BLaER1 treated with 17β-estradiol and CSF1 and Interleukin-3, amounts not matched to agents 10 nM and 100 nM (cell line): Measurements from ENCODE around the gene KLHL17.

Source experiments
- H3K27ac ChIP-seq, 11 experiments: shearing (Covaris generic); formaldehyde crosslinking; 2 replicates each; pipeline ENCODE4 v1.8.1; 2022
- H3K27me3 ChIP-seq, 11 experiments: shearing (Covaris generic); formaldehyde crosslinking; 2 replicates each; pipeline ENCODE4 v1.8.1; 2022
- H3K36me3 ChIP-seq, 11 experiments: shearing (Covaris generic); formaldehyde crosslinking; 2 replicates each; pipeline ENCODE4 v1.8.1; 2022
- H3K4me1 ChIP-seq, 10 experiments: shearing (Covaris generic); formaldehyde crosslinking; 2 replicates each; pipeline ENCODE4 v1.8.1; 2022
- H3K4me2 ChIP-seq, 11 experiments: shearing (Covaris generic); formaldehyde crosslinking; 2 replicates each; pipeline ENCODE4 v1.8.1; 2022
- H3K4me3 ChIP-seq, 10 experiments: shearing (Covaris generic); formaldehyde crosslinking; 2 replicates each; pipeline ENCODE4 v1.8.1; 2022
- H3K9ac ChIP-seq, 11 experiments: shearing (Covaris generic); formaldehyde crosslinking; 2 replicates each; pipeline ENCODE4 v1.8.1; 2022
- H3K9me3 ChIP-seq, 11 experiments: shearing (Covaris generic); formaldehyde crosslinking; replicated peaks in 1 of 11; 2 replicates each; pipeline ENCODE4 v1.8.1; 2022
- H4K20me1 ChIP-seq, 11 experiments: shearing (Covaris generic); formaldehyde crosslinking; 2 replicates each; pipeline ENCODE4 v1.8.1; 2022
- Cebpa-rat ChIP-seq, 11 experiments: shearing (Covaris generic); IDR thresholded peaks; 2 replicates each; pipeline ENCODE4 v1.8.1; 2022

Gene KLHL17

GRCh38 chr1:914891-915280, 45.5 kb upstream of the KLHL17 start:
- H3K9ac ChIP-seq = no peak overlapping the region
- H3K4me1 ChIP-seq = peaks cover 25 to 97% (median 77%) of the 10 kb centered on the region in 10 experiments
- peaks cover 0 to 99% (median 0%) of the 10 kb centered on the region in 11 experiments; a peak in 9 of 22 replicates for H3K27me3 ChIP-seq

GRCh38 chr1:915295-916172, 44.9 kb upstream of the KLHL17 start:
- peaks cover 0 to 100% (median 0%) of the 10 kb centered on the region in 11 experiments; a peak in 9 of 22 replicates for H3K27me3 ChIP-seq
- H3K9me3 ChIP-seq = no peaks in the 10 kb centered on the region
- H3K4me1 ChIP-seq = peaks cover 23 to 98% (median 77%) of the 10 kb centered on the region in 10 experiments
- H3K36me3 ChIP-seq = no peaks in the 10 kb centered on the region
- H3K4me3 ChIP-seq = no peak overlapping the region
- H3K27ac ChIP-seq = no peak overlapping the region
- peak overlapping the region in 7 of 11 experiments; percentile 23 to 97 (median 89); a peak in 13 of 22 replicates for H3K4me2 ChIP-seq
- no peak overlapping the region for H3K9ac ChIP-seq
- peaks cover 0 to 91% (median 28%) of the 10 kb centered on the region in 11 experiments; a peak in 15 of 22 replicates for H4K20me1 ChIP-seq
- no peak for TF ChIP-seq Cebpa-rat (IDR thresholded peaks at IDR 0.05)

More at GRCh38 chr1:914891-915280, 45.5 kb upstream of the KLHL17 start:
- Histone ChIP-seq H3K9me3 (no peaks in the 10 kb centered on the region), H3K4me3 (no peak overlapping the region), H3K4me2 (peak overlapping the region in 8 of 11 experiments; percentile 23 to 97 (median 90); a peak in 14 of 22 replicates), H4K20me1 (peaks cover 0 to 87% (median 28%) of the 10 kb centered on the region in 11 experiments; a peak in 15 of 22 replicates), H3K27ac (no peak overlapping the region), H3K36me3 (no peaks in the 10 kb centered on the region)
- no peak for TF ChIP-seq Cebpa-rat (IDR thresholded peaks at IDR 0.05)

- H3K4me2 ChIP-seq = peak overlapping the region in 6 of 11 experiments; percentile 3 to 100 (median 54); a peak in 6 of 22 replicates
- TF ChIP-seq Cebpa-rat (IDR thresholded peaks at IDR 0.05) = no peak
- H4K20me1 ChIP-seq = peaks cover 0 to 91% (median 24%) of the 10 kb centered on the region in 11 experiments; a peak in 14 of 22 replicates
- peaks cover 0 to 100% (median under 1%) of the 10 kb centered on the region in 11 experiments; a peak in 11 of 22 replicates for H3K27me3 ChIP-seq
- no peaks in the 10 kb centered on the region for H3K9me3 ChIP-seq
- no peak overlapping the region for H3K9ac ChIP-seq
- H3K4me3 ChIP-seq = no peak overlapping the region
- peaks cover 23 to 98% (median 77%) of the 10 kb centered on the region in 10 experiments for H3K4me1 ChIP-seq
- no peak overlapping the region for H3K27ac ChIP-seq
- no peaks in the 10 kb centered on the region for H3K36me3 ChIP-seq
Measured at GRCh38 chr1:916173-917075, 44.0 kb upstream of the KLHL17 start.

GRCh38 chr1:917076-917459, 43.3 kb upstream of the KLHL17 start:
- Histone ChIP-seq H3K9me3 (no peaks in the 10 kb centered on the region), H3K27me3 (peaks cover 4 to 100% (median 7%) of the 10 kb centered on the region in 11 experiments; a peak in 21 of 22 replicates), H4K20me1 (peaks cover 0 to 91% (median 26%) of the 10 kb centered on the region in 11 experiments; a peak in 15 of 22 replicates), H3K4me1 (peaks cover 29 to 98% (median 77%) of the 10 kb centered on the region in 10 experiments), H3K4me3 (no peak overlapping the region), H3K27ac (no peak overlapping the region), H3K36me3 (no peaks in the 10 kb centered on the region), H3K4me2 (peak overlapping the region in 5 of 11 experiments; percentile 3 to 100 (median 16); a peak in 4 of 22 replicates), H3K9ac (no peak overlapping the region)
- TF ChIP-seq Cebpa-rat (IDR thresholded peaks at IDR 0.05) = no peak

GRCh38 chr1:917466-918091, 42.8 kb upstream of the KLHL17 start:
- Histone ChIP-seq H3K36me3 (no peaks in the 10 kb centered on the region), H3K4me1 (peaks cover 32 to 98% (median 77%) of the 10 kb centered on the region in 10 experiments), H3K9ac (no peak overlapping the region), H4K20me1 (peaks cover 0 to 91% (median 26%) of the 10 kb centered on the region in 11 experiments; a peak in 14 of 22 replicates), H3K27me3 (peaks cover 9 to 100% (median 12%) of the 10 kb centered on the region in 11 experiments), H3K9me3 (no peaks in the 10 kb centered on the region), H3K4me2 (peak overlapping the region in 5 of 11 experiments; percentile 3 to 100 (median 99); a peak in 6 of 22 replicates), H3K4me3 (no peak overlapping the region), H3K27ac (no peak overlapping the region)
- TF ChIP-seq Cebpa-rat (IDR thresholded peaks at IDR 0.05) = no peak

GRCh38 chr1:918353-918752, 42.0 kb upstream of the KLHL17 start:
- peaks cover 17 to 100% (median 20%) of the 10 kb centered on the region in 11 experiments for H3K27me3 ChIP-seq
- H3K9ac ChIP-seq = no peak overlapping the region
- no peaks in the 10 kb centered on the region for H3K9me3 ChIP-seq
- TF ChIP-seq Cebpa-rat (IDR thresholded peaks at IDR 0.05) = no peak
- H3K4me2 ChIP-seq = peak overlapping the region in 5 of 11 experiments; percentile 99 to 100 (median 99); a peak in 10 of 22 replicates
- no peak overlapping the region for H3K4me3 ChIP-seq
- H3K27ac ChIP-seq = no peak overlapping the region
- no peaks in the 10 kb centered on the region for H3K36me3 ChIP-seq
- H4K20me1 ChIP-seq = peaks cover 0 to 92% (median 34%) of the 10 kb centered on the region in 11 experiments; a peak in 17 of 22 replicates
- peaks cover 32 to 98% (median 77%) of the 10 kb centered on the region in 10 experiments for H3K4me1 ChIP-seq

GRCh38 chr1:918843-919242, 41.5 kb upstream of the KLHL17 start:
- Histone ChIP-seq H3K4me2 (peak overlapping the region in 6 of 11 experiments; percentile 99 to 100 (median 99); a peak in 11 of 22 replicates), H3K9ac (no peak overlapping the region), H3K27ac (no peak overlapping the region), H3K36me3 (no peaks in the 10 kb centered on the region), H3K4me1 (peaks cover 33 to 96% (median 76%) of the 10 kb centered on the region in 10 experiments), H4K20me1 (peaks cover 0 to 94% (median 37%) of the 10 kb centered on the region in 11 experiments; a peak in 17 of 22 replicates), H3K27me3 (peaks cover 22 to 100% (median 25%) of the 10 kb centered on the region in 11 experiments), H3K9me3 (no peaks in the 10 kb centered on the region), H3K4me3 (no peak overlapping the region)
- TF ChIP-seq Cebpa-rat (IDR thresholded peaks at IDR 0.05) = no peak
